Activated naive CD4-positive, alpha-beta T cell treated with Interleukin-2 at 50 U/mL for 16 hours (primary cell): ENCODE results near the gene DIAPH2.
"Not testable (repeated sequence)": the region's sequence is repeated elsewhere in the genome, so short reads cannot be mapped to it uniquely, and the experiment has no call there.

Source experiments
- DNase-seq: peaks from one replicate; pipeline ENCODE4 v3.0.0-alpha.2; 2020

Gene DIAPH2

GRCh38 chrX:96719161-96719875 lies 34.7 kb downstream of the DIAPH2 start:
- DNase-seq = no peak

GRCh38 chrX:96721354-96721753 lies 36.7 kb downstream of the DIAPH2 start:
- no peak for DNase-seq

GRCh38 chrX:96722781-96723180 lies 38.1 kb downstream of the DIAPH2 start:
- no peak for DNase-seq

- no peak for DNase-seq
Measured at GRCh38 chrX:96729053-96729452, 44.4 kb downstream of the DIAPH2 start.

GRCh38 chrX:96729868-96730643 lies 45.4 kb downstream of the DIAPH2 start:
- DNase-seq = no peak

- not testable (repeated sequence) for DNase-seq
Measured at GRCh38 chrX:96731000-96731399, 46.4 kb downstream of the DIAPH2 start.

GRCh38 chrX:96743367-96744073 lies 58.9 kb downstream of the DIAPH2 start:
- no peak for DNase-seq

- DNase-seq = no peak
Measured at GRCh38 chrX:96752781-96753180, 68.1 kb downstream of the DIAPH2 start.

GRCh38 chrX:96753230-96753629 lies 68.6 kb downstream of the DIAPH2 start:
- no peak for DNase-seq

- no peak for DNase-seq
Measured at GRCh38 chrX:96756491-96756890, 71.8 kb downstream of the DIAPH2 start.

- DNase-seq = no peak
Measured at GRCh38 chrX:96761566-96761965, 76.9 kb downstream of the DIAPH2 start.

- no peak for DNase-seq
Measured at GRCh38 chrX:96763608-96764007, 79.0 kb downstream of the DIAPH2 start.

GRCh38 chrX:96764864-96765263 lies 80.2 kb downstream of the DIAPH2 start:
- no peak for DNase-seq

- no peak for DNase-seq
Measured at GRCh38 chrX:96770315-96770714, 85.7 kb downstream of the DIAPH2 start.

- DNase-seq = no peak
Measured at GRCh38 chrX:96771486-96771885, 86.8 kb downstream of the DIAPH2 start.

- no peak for DNase-seq
Measured at GRCh38 chrX:96774116-96774515, 89.5 kb downstream of the DIAPH2 start.

GRCh38 chrX:96776966-96777365 lies 92.3 kb downstream of the DIAPH2 start:
- DNase-seq = no peak

- DNase-seq = no peak
Measured at GRCh38 chrX:96791559-96791958, 106.9 kb downstream of the DIAPH2 start.

- no peak for DNase-seq
Measured at GRCh38 chrX:96792047-96792446, 107.4 kb downstream of the DIAPH2 start.

GRCh38 chrX:96798982-96799381 lies 114.3 kb downstream of the DIAPH2 start:
- DNase-seq = no peak

- DNase-seq = no peak
Measured at GRCh38 chrX:96807318-96807717, 122.7 kb downstream of the DIAPH2 start.

- DNase-seq = no peak
Measured at GRCh38 chrX:96820935-96821334, 136.3 kb downstream of the DIAPH2 start.

- no peak for DNase-seq
Measured at GRCh38 chrX:96824166-96824565, 139.5 kb downstream of the DIAPH2 start.

- no peak for DNase-seq
Measured at GRCh38 chrX:96833333-96833732, 148.7 kb downstream of the DIAPH2 start.
